HG03432 (cell line): Measurements from ENCODE around the gene COL17A1.

Experiments
- ATAC-seq: cut with Tn5 transposase; IDR thresholded peaks from one replicate; pipeline ENCODE4 v1.9.1; 2021; ENCODE audit warnings: mild to moderate bottlenecking, moderate library complexity; ENCODE audit not compliant: unreplicated experiment

Gene COL17A1

GRCh38 chr10:104085801-104086400 lies at the start of gene COL17A1:
Gene COL17A1 (minus strand): TSS chr10:104085880. CDS start chr10:104080673, 5,207 bp downstream.
- ATAC-seq = no peak

GRCh38 chr10:104130041-104130440 lies 44.4 kb upstream of the COL17A1 start:
- no peak for ATAC-seq

GRCh38 chr10:104128214-104128613 lies 42.5 kb upstream of the COL17A1 start:
- no peak for ATAC-seq

DNA sequence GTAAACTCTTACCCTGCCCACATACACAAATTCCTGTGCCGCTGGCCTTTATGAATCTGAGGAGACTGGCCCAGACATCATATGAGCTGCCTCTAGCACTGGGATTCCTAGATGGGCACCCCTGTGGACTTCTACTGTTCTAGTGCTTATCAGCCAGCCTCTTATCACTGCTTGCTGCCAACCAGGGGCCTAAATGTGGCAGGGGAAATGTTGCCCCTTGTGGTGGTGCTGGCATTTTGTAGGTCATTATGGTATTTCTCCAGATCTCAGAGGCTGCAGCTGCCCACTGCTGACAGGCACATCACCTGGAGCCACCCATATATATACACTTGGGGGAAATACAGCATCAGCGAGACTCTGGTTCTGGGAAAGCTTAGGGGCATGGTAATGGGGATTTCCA lies 41.7 kb upstream of the COL17A1 start:
- peak; percentile 47 for ATAC-seq

GRCh38 chr10:104123397-104123796 lies 37.7 kb upstream of the COL17A1 start:
- ATAC-seq = no peak

GRCh38 chr10:104122225-104123107 lies 36.8 kb upstream of the COL17A1 start:
- ATAC-seq = peak; percentile 1

DNA sequence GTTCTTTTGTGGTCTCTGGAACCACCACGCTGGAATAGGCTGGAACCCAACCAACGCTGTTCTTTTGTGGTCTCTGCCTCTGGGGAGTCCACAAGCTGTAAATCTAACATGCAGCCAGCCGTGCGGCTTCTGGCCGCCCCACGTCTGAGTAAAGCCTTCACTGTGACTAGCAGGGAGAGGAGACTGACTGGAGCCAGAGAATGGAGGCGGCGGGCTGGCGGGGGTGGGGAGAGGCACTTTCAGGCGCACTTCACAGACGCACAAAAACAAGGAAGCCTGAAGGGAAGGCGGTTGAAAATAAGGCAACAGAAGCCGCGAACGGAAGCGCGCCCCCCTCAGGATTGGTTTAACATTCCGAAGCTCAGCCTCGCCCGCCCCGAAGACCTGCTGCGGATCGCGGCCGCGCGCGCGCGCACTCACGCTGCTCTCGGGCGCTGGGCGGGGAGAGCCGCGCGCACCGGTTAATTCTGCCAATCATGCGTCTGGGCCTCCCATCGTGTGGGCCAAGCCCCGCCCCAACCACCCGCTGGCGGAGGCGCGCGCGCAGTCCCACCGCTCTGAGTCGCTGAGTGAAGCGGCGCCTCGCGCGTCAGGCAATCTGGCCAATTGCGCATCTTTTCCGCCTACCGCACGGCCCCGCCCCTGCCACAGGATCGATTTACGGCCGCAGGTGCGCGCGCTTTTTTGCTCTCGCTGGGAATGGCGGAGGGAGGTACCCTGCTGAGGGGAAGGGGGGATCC lies 36.0 kb upstream of the COL17A1 start, which contains the start of gene SFR1:
SFR1 (plus strand) TSS at position 687 of the 740 bp plus-strand sequence; CDS start at position 700, 13 bp downstream.
- peak; percentile 94 for ATAC-seq

DNA sequence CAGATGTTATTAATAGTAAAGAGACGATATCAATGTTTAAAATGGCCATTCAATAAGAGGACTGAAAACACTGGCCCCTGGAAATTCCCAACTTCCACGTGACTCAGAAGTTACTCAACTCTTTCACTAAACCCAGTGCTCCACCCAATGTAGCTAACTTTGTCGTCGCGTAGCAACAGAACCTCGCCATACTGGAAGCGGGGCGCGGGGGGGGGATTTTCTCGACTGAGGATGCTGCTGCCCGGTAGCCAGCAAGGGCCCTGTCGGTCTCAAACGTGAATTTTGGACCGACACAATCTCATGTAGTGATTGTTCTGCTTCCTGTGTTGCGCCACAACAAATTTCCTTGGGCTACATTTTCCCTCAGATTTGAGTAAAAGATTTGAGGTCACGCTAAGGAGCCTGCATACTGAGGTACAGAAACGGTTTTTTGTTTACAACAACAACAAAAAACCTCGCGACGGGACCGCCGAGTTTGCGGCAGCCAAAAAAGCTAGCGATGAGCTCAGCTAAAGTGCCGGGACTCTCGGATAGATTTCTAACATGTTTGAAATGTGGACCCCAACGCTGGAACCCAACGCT lies 35.3 kb upstream of the COL17A1 start:
- peak; percentile 37 for ATAC-seq

- ATAC-seq = no peak
These were observed 34.8 kb upstream of the COL17A1 start for GRCh38 chr10:104120512-104120902.

DNA sequence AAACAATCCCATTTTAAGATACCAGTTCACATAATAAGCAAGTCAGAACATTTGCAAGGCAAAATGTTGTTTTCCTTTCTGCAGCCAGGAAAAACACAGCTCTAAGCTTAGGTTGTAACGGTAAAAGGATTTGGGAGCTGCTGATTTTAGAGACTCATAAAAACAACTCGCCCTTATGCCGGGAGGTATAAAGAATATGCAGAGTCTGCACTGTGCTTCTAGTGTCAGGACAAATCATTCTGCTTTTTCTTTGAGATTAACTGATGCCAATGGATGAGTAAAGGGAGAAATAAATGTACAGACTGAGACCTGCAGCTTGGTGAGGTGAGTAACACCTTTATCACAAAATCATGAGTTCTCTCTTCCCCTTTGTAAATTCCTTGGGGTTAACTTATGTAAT lies 34.3 kb upstream of the COL17A1 start:
- no peak for ATAC-seq

- ATAC-seq = no peak
These were observed 32.2 kb upstream of the COL17A1 start for GRCh38 chr10:104117839-104118323.

DNA sequence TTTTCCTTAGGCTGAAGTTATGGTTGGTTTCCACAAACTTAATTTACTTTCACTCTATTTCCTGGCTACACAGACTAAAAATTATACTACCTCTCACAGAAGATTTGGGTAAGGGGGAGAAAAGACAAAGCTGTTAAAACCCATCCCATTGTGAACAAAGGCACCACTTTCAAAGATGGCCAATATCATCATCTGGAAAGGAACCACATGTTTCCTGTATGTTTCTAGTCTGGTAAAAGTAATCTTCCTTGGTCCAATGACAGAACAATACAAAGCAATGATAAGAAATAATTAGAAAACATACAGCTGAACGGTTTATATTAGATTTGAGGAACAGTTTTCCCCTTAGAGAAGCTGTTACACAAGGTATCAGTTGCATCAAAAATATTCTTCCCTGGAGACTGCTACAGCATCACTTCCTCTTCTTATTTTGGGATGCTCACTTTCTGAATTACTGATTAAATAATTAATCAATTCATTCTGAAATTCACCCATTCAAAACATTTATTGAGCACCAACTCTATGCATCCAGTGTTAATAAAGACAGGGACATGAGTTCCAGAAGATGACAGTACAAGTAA lies 27.8 kb upstream of the COL17A1 start:
- ATAC-seq = no peak

DNA sequence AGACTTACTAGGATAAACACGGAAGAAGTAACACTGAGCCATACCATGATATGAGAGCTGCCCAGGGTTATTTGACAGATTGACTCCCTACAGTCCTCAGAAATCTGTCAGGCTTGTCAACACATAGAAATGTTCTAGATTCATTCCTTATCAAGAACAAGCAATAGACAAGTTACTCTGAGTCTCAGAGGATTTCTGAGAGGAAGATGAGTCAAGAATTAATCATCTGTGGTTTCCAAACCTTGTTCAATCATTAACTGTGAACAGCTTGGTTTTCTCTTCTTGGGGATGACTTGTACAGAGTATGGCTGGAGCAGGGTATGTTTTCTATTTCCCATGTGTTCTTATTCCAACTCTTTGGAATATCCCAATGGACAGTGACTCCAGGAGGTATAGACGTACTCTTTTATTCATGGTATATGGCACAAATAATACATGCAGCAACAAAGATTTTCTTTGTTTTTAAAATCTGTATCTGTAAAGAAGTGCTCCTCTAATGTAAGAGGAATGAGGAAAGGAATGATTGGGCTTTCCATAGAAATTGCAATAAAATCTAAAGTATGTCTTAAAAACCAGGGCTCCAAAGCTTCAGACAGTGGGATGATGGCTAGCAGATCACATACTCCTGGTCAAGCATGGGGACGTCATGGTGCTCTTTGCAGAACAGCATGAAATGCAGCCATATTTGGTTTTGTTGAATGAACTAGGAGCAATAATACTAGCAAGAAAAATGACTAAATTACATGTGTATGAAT lies 24.4 kb upstream of the COL17A1 start:
- ATAC-seq = peak; percentile 98

- ATAC-seq = no peak
These were observed 19.2 kb upstream of the COL17A1 start for GRCh38 chr10:104104926-104105325.

- ATAC-seq = no peak
These were observed 18.7 kb upstream of the COL17A1 start for GRCh38 chr10:104104418-104104817.

- ATAC-seq = peak; percentile 53
These were observed 18.3 kb upstream of the COL17A1 start for GRCh38 chr10:104103956-104104355.

GRCh38 chr10:104101902-104102301 lies 16.2 kb upstream of the COL17A1 start:
- ATAC-seq = no peak

DNA sequence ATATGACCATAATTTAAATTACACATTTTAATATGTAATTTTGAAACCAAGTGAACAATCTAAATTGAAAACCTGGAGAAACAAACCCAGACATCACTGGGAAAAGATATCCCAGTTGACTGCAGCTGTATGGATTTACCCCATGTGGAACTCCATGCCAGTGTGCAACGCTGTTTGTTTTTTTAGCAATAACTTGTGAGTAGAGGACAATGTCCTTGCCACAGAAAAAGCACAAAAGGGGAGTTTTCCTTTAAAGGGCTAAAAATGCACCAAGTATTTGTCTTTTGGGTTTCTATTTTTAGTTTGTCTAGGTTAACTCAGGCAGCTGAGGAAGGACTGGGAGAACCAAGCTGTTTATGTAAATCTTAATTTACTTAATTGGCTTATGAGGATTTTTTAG lies 15.1 kb upstream of the COL17A1 start:
- no peak for ATAC-seq

GRCh38 chr10:104099941-104100340 lies 14.3 kb upstream of the COL17A1 start:
- no peak for ATAC-seq

DNA sequence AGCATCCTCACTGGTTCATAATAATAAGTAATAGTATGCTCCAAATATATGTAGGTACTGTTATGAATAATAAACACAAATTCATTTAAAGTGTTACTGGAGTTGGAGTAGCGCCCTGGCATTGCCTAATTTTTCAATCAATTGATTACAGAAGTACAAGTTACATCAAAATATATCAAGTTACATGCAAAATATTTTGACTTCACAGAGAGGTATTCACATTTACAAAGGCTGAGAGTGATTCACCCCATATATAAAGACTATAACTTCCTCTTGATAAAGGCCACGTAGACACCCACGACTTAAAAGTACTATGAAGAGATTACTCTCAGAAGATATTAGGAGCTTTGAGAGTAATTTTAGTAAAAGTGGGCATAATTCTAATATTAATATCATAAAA lies 13.6 kb upstream of the COL17A1 start:
- ATAC-seq = no peak
